Nephron (organoid): ENCODE results near the gene FMN2.

Experiments used
- H3K27ac Mint-ChIP-seq, 3 experiments: 2 replicates each; pipeline ENCODE4 v1.8.0; 2020; ENCODE audit warnings: mixed read lengths in 3 of 3, mild to moderate bottlenecking in 2 of 3, moderate library complexity in 1 of 3
- H3K27me3 Mint-ChIP-seq: 2 replicates; pipeline ENCODE4 v1.8.0; 2021; ENCODE audit warnings: low read depth, mild to moderate bottlenecking, moderate library complexity, mixed read lengths
- H3K36me3 Mint-ChIP-seq: 2 replicates; pipeline ENCODE4 v1.8.0; 2020; ENCODE audit warnings: low read depth, mixed read lengths
- H3K4me1 Mint-ChIP-seq: 2 replicates; pipeline ENCODE4 v1.8.0; 2020; ENCODE audit warnings: mixed read lengths
- H3K4me3 Mint-ChIP-seq, 3 experiments: 2 replicates each; pipeline ENCODE4 v1.8.0; 2020; ENCODE audit warnings: mild to moderate bottlenecking in 3 of 3, mixed read lengths in 3 of 3, moderate library complexity in 2 of 3
- H3K9me3 Mint-ChIP-seq: 2 replicates; pipeline ENCODE4 v1.8.0; 2020; ENCODE audit warnings: mixed read lengths
- CTCF ChIP-seq, 3 experiments: fragments of 200-600 bp; sonication (generic); IDR thresholded peaks; one replicate each; pipeline ENCODE4 v1.5.0; 2021; ENCODE audit warnings: antibody characterized with exemption in 3 of 3; ENCODE audit not compliant: unreplicated experiment in 3 of 3

Gene FMN2

DNA sequence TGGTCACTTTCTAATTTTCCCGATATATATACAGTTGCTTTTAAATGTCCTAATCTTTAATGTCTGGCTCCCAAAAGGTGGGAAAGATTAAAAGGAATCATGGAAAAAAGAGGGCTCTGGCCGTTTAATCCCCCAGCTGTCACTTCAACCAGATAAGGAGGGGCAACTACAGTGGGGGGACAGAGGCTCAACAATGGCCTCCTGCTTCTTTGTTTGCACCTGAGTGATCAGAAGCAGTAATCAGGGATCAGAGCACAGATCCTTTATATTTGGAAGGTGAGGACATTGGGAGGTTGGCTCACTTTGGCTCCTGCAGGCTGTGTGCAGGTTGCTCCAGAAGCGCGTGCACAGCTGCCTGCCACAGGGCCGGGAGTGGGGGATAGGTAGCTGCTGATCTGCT, 212.8 kb downstream of the FMN2 start:
- no peak overlapping the region for H3K27ac Mint-ChIP-seq
- H3K4me1 Mint-ChIP-seq, result peaks cover 11% of the 10 kb centered on the region
- H3K9me3 Mint-ChIP-seq, result peaks cover 5% of the 10 kb centered on the region
- no peak for TF ChIP-seq CTCF (IDR thresholded peaks at IDR 0.05; ENCODE audit: unreplicated experiment in 3 of 3)
- no peaks in the 10 kb centered on the region for H3K36me3 Mint-ChIP-seq
- no peak overlapping the region for H3K4me3 Mint-ChIP-seq
- no peaks in the 10 kb centered on the region for H3K27me3 Mint-ChIP-seq

DNA sequence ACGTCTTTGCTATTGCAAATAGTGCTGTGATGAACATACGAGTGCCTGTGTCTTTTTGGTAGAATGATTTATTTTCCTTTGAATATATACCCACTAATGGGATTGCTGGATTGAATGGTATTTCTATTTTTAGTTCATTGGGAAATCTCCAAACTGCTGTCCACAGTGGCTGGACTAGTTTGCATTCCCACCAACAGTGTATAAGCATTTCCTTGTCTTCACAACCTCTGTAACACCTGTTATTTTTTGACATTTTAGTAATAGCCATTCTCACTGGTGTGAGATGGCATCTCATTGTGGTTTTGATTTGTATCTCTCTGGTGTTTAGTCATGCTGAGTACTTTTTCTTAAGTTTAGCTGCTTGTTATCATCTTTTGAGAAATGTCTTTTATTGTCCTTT, 215.0 kb downstream of the FMN2 start:
- peaks cover 17% of the 10 kb centered on the region for H3K4me1 Mint-ChIP-seq
- no peak overlapping the region for H3K27ac Mint-ChIP-seq
- no peaks in the 10 kb centered on the region for H3K36me3 Mint-ChIP-seq
- no peaks in the 10 kb centered on the region for H3K27me3 Mint-ChIP-seq
- no peak overlapping the region for H3K4me3 Mint-ChIP-seq
- peaks cover 5% of the 10 kb centered on the region for H3K9me3 Mint-ChIP-seq
- no peak for TF ChIP-seq CTCF (IDR thresholded peaks at IDR 0.05; ENCODE audit: unreplicated experiment in 3 of 3)

DNA sequence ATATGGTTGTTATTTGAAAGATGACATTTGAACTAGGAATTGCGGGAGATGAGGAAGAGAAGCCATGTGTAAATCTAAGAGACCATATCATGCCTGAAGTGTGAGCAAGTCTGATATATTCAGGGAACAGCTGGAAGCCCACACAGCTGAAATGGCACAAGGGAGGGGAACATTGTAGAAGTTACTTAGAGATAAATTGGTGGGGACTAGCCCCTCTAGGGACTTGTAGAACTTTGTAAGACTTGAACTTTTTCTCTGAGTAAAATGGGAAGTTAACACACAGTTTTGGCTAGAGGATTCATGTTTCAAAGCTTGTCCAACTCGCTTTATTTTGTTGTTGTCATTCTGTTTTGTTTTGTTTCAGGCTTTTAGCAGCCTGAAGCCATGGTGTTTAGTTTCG, 216.4 kb downstream of the FMN2 start:
- no peaks in the 10 kb centered on the region for H3K27me3 Mint-ChIP-seq
- H3K27ac Mint-ChIP-seq, result peak overlapping the region in 1 of 3 experiments; percentile 53
- no peaks in the 10 kb centered on the region for H3K36me3 Mint-ChIP-seq
- no peak overlapping the region for H3K4me3 Mint-ChIP-seq
- H3K9me3 Mint-ChIP-seq, result peaks cover 5% of the 10 kb centered on the region
- peaks cover 22% of the 10 kb centered on the region for H3K4me1 Mint-ChIP-seq
- no peak for TF ChIP-seq CTCF (IDR thresholded peaks at IDR 0.05; ENCODE audit: unreplicated experiment in 3 of 3)

- no peak overlapping the region for H3K4me3 Mint-ChIP-seq
- H3K9me3 Mint-ChIP-seq, result no peaks in the 10 kb centered on the region
- H3K36me3 Mint-ChIP-seq, result no peaks in the 10 kb centered on the region
- TF ChIP-seq CTCF (IDR thresholded peaks at IDR 0.05; ENCODE audit: unreplicated experiment in 3 of 3), result no peak
- no peak overlapping the region for H3K27ac Mint-ChIP-seq
- peaks cover 31% of the 10 kb centered on the region for H3K4me1 Mint-ChIP-seq
- no peaks in the 10 kb centered on the region for H3K27me3 Mint-ChIP-seq
These were observed 218.1 kb downstream of the FMN2 start for GRCh38 chr1:240309769-240310168.

DNA sequence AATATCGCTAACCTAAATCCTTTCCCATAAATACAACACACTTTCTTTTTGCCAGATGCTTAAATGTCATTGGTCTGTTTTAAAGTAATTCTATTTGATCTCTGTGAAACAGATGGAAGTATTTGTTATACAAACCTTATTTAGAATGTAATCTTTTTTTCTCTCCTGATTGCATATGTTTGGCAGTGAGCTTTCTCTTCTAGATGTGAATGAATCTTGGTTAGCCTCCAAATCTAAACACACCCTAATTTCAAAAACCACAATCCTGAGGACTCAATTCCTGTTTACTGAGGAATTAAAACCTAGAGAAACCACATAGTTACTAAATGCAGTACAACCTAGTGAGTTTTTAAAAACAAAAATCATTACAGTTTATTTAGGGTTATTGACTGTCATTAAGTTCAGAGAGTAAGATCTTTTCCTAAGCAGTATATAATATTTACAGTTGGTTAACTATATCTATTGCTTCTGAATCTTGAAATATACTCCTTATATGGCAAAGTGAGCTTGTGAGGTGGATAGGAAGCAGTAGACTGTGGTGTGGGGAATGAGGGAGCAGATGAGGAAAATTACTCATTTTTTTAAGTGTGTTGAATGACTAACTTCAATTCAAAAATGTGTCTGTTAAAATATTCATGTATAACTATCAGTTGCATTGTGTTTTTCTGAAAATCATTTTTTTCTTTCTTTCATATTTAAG, 218.7 kb downstream of the FMN2 start:
- H3K9me3 Mint-ChIP-seq, result no peaks in the 10 kb centered on the region

More for the DNA sequence above, 218.7 kb downstream of the FMN2 start:
- H3K27ac Mint-ChIP-seq, result no peak overlapping the region
- no peak for TF ChIP-seq CTCF (IDR thresholded peaks at IDR 0.05; ENCODE audit: unreplicated experiment in 3 of 3)
- H3K4me3 Mint-ChIP-seq, result no peak overlapping the region
- peaks cover 35% of the 10 kb centered on the region for H3K4me1 Mint-ChIP-seq
- no peaks in the 10 kb centered on the region for H3K27me3 Mint-ChIP-seq
- no peaks in the 10 kb centered on the region for H3K36me3 Mint-ChIP-seq
